Left lung (tissue), 10 donors: ENCODE results near the gene TMEM131L. TPM values are rescaled to one million over a fixed set of nuclear protein-coding genes. Genes with fewer than 3 reads are reported as not detected.

Experiments used
- ATAC-seq: fragments of 200-7000 bp; cut with Tn5 transposase; one replicate; pipeline ENCODE4 v1.9.1; 2020; ENCODE audit warnings: moderate library complexity
- DNase-seq, 4 donors: peaks; one replicate each; pipeline ENCODE4 v3.0.0-alpha.2; 2013 to 2020
- H3K27ac ChIP-seq, 2 donors: fragments of 200-600 bp; sonication (generic) in 1 of 2; one replicate each; pipeline versions ENCODE4 v1.5.0 to v1.8.0; 2020 to 2021
- H3K27me3 ChIP-seq, 2 donors: fragments of 200-600 bp; sonication (generic) in 1 of 2; one replicate each; pipeline versions ENCODE4 v1.5.0 to v1.8.0; 2020 to 2021
- H3K36me3 ChIP-seq, 2 donors: fragments of 200-600 bp; sonication (generic) in 1 of 2; one replicate each; pipeline versions ENCODE4 v1.5.0 to v1.8.0; 2020 to 2021
- H3K4me1 ChIP-seq, 2 donors: fragments of 200-600 bp; one replicate each; pipeline ENCODE4 v1.8.0; 2021
- H3K4me3 ChIP-seq, 2 donors: fragments of 200-600 bp; sonication (generic) in 1 of 2; one replicate each; pipeline versions ENCODE4 v1.5.0 to v1.8.0; 2020 to 2021; ENCODE audit warnings: mild to moderate bottlenecking in 1 of 2
- H3K9me3 ChIP-seq, 2 donors: fragments of 200-600 bp; sonication (generic) in 1 of 2; one replicate each; pipeline versions ENCODE4 v1.5.0 to v1.8.0; 2020 to 2021
- CTCF ChIP-seq, 2 donors: fragments of 200-600 bp; sonication (generic) in 1 of 2; IDR thresholded peaks; one replicate each; pipeline versions ENCODE4 v1.5.0 to v1.8.0; 2021; ENCODE audit warnings: antibody characterized with exemption in 2 of 2
- intact Hi-C, 2 donors: fragments of 100-400 bp; cut with DNase I; formaldehyde crosslinking; loops; one replicate each; pipeline versions ENCODE4 v1.11.2 to v1.14.2; 2022
- polyA plus RNA-seq, 6 donors: library from polyadenylated mRNA; unstranded; fragments of 120-200 nt; gene quantifications; one replicate each; pipeline ENCODE4 v1.2.1, GENCODE V29; 2013; ENCODE audit not compliant: insufficient read length in 6 of 6
- total RNA-seq, 2 donors: library from RNA; stranded (reverse); fragmentation: NEBNext Ultra II Directional; extraction: Animal tissue kit (Norgen Biotek cat#: 25700); gene quantifications; one replicate each; pipeline ENCODE4 v1.2.1, GENCODE V29; 2021
- donor health status: DM: no; HTN: yes; CAD: no.
- donor health status: DM: no; HTN: no; CAD: no.

The TMEM131L gene
- total and polyA plus RNA-seq, 8 donors, result 17.6 to 34.2 (median 30.4) TPM

GRCh38 chr4:153610623-153611376, 144.6 kb downstream of the TMEM131L start:
- H3K27ac ChIP-seq, result no peak overlapping the region
- H3K4me1 ChIP-seq, result no peaks in the 10 kb centered on the region
- H3K27me3 ChIP-seq, result no peaks in the 10 kb centered on the region
- ATAC-seq, result peak; percentile 41
- H3K9me3 ChIP-seq, result no peaks in the 10 kb centered on the region
- DNase-seq, result no peak
- peaks cover 0 to 59% of the 10 kb centered on the region in 2 donors for H3K36me3 ChIP-seq
- intact Hi-C loops, result no loop called here
- TF ChIP-seq CTCF (IDR thresholded peaks at IDR 0.05), result no peak
- no peak overlapping the region for H3K4me3 ChIP-seq

- no peak overlapping the region for H3K4me3 ChIP-seq
- TF ChIP-seq CTCF (IDR thresholded peaks at IDR 0.05), result no peak
- peaks cover 0 to 55% of the 10 kb centered on the region in 2 donors for H3K36me3 ChIP-seq
- intact Hi-C loops, result no loop called here
- ATAC-seq (no peak), DNase-seq (no peak)
- H3K27me3 ChIP-seq, result no peaks in the 10 kb centered on the region
- H3K4me1 ChIP-seq, result no peaks in the 10 kb centered on the region
- H3K9me3 ChIP-seq, result no peaks in the 10 kb centered on the region
- H3K27ac ChIP-seq, result no peak overlapping the region
Observed at GRCh38 chr4:153611679-153612078, 145.5 kb downstream of the TMEM131L start.

- ATAC-seq, result peak; percentile 43
Observed at GRCh38 chr4:153612878-153613277, 146.7 kb downstream of the TMEM131L start.

GRCh38 chr4:153616006-153616555, 149.9 kb downstream of the TMEM131L start:
- peak; percentile 54 for ATAC-seq
- Histone ChIP-seq H3K27me3 (no peaks in the 10 kb centered on the region), H3K4me1 (no peaks in the 10 kb centered on the region), H3K4me3 (no peak overlapping the region), H3K36me3 (peaks cover 0 to 60% of the 10 kb centered on the region in 2 donors), H3K9me3 (no peaks in the 10 kb centered on the region), H3K27ac (no peak overlapping the region)
- intact Hi-C loops, result no loop called here
- TF ChIP-seq CTCF (IDR thresholded peaks at IDR 0.05), result no peak
- no peak for DNase-seq

More at GRCh38 chr4:153612878-153613277, 146.7 kb downstream of the TMEM131L start:
- peaks cover 0 to 54% of the 10 kb centered on the region in 2 donors for H3K36me3 ChIP-seq
- intact Hi-C loops, result no loop called here
- no peak for DNase-seq
- TF ChIP-seq CTCF (IDR thresholded peaks at IDR 0.05), result no peak
- no peaks in the 10 kb centered on the region for H3K9me3 ChIP-seq
- no peak overlapping the region for H3K27ac ChIP-seq
- no peak overlapping the region for H3K4me3 ChIP-seq
- H3K4me1 ChIP-seq, result no peaks in the 10 kb centered on the region
- no peaks in the 10 kb centered on the region for H3K27me3 ChIP-seq

GRCh38 chr4:153618833-153619232, 152.7 kb downstream of the TMEM131L start:
- intact Hi-C loops, result no loop called here
- no peak for TF ChIP-seq CTCF (IDR thresholded peaks at IDR 0.05)
- Histone ChIP-seq H3K4me1 (peaks cover 0 to 10% of the 10 kb centered on the region in 2 donors), H3K9me3 (no peaks in the 10 kb centered on the region), H3K27me3 (no peaks in the 10 kb centered on the region), H3K36me3 (peaks cover 0 to 67% of the 10 kb centered on the region in 2 donors), H3K4me3 (no peak overlapping the region), H3K27ac (no peak overlapping the region)
- ATAC-seq, result no peak
- no peak for DNase-seq
